ENCODE results near the gene LRRK1.

The LRRK1 gene

GRCh38 chr15:100918690-100919480, at the start of gene LRRK1:
LRRK1 (plus strand) TSS chr15:100919357; CDS start chr15:100924633, 5,276 bp downstream.
- DNase-seq (ENCODE audit: low spot score): no peak

DNA sequence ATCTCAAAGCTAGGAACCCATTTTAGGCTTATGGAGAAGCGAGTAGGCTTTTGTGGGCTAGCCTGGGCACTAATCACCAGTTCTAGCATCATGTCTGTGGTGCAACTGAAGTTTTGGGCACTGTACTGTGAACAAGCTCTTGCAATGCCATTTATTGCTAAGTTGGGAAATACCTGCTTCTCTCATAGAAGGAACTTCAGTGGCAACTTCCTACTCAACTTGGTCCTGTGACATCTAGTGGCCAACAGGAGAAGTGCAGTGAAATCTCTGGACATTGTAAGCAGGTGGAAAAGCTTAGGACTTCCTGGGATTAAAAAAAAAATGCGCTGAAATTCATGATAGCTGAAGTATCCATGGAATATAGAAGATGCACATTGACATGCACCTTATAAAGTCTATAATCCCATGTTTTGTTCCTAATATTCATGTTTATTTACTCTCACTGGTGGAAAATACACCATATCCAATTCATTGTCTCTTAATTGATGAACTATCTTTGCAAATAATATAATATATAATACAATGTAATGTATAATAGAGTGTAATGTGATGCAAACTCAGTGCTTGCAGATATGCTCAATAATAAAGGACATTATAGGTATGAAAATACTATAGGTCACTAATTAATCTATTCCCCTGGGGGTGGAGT, 46.0 kb upstream of the LRRK1 start:
- peak; percentile 84 for DNase-seq (ENCODE audit: low spot score)

GRCh38 chr15:100875495-100875894, 43.7 kb upstream of the LRRK1 start:
- DNase-seq (ENCODE audit: low spot score): no peak

DNA sequence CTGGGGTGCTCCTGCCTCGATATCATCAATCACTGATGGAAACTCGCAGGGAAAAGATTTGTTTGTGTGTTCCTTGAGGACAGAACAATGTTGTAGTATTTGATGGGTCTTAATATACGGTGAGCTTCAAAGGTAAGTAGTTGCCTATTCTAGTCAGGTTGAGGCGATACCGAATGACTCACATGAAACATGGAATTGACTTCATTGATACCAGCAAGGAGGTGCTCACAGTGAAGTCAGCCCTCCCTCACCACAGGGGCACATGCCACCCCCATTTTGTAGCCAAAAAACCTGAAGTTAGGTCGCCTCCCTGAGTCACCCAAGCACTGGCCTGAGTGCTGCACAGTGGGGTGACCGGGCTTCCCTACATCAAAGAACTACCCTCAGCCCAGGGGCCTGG, 43.2 kb upstream of the LRRK1 start:
- no peak for DNase-seq (ENCODE audit: low spot score)

DNA sequence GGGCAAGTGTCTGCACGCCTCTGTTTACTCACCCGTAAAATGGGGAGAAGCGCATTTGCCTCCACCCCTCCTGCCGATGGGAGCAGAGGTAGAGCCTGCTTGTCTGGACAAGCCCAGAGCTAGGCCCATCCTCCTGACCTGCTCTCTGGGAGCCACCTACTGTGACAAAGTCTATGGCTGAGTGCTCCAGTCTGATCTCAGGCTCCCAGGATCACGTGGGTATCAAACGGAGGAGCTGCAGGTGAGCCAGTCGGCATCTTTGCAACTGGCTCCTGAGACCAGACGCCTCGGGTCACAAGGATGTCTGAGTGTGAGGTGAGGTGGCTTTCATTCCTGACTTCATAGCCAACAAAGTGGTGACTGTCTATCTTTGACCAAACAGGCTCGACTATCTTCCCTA, 41.6 kb upstream of the LRRK1 start:
- no peak for DNase-seq (ENCODE audit: low spot score)

DNA sequence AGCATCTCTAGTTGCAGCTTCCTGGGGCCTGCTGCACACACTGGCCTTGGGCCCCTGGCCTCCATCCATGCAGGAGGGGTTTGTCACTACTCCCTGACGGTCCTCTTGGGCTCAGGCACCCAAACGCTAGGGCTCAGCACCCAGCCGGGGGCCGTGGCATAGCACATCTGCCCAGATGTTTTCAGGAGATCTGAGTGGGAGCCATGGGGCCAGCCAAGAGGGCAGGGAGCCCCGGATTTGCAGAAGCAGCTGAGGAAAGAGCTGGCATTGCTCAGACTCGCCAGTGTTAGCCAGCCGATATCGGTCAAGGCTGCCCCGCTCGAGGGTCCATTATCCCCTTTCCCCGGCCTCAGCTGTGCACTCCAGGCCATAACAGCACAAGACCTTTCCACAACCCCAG, 41.0 kb upstream of the LRRK1 start:
- DNase-seq (ENCODE audit: low spot score): no peak

GRCh38 chr15:100878648-100879047, 40.5 kb upstream of the LRRK1 start:
- DNase-seq (ENCODE audit: low spot score): no peak

DNA sequence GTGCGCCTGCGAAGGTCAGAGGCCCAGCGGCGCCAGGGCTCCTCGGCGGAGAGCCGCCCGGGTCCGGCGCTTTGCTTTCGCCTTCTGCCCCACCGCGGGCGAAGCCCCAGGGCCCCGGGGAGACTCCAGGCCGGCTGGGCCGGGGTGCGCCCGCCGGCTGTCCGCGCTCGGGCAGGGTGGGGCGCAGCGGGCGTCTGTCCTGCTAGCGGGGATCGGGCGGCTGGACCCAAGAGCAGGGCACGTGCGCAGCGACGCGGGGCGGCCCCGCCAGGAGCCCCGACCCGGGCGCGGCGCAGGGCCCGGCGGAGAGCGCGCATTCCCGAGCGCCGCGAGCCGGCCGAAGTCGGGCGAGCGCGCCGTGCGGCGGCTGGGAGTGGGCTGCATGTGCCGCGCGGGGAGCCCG, 40.1 kb upstream of the LRRK1 start:
- no peak for DNase-seq (ENCODE audit: low spot score)

DNA sequence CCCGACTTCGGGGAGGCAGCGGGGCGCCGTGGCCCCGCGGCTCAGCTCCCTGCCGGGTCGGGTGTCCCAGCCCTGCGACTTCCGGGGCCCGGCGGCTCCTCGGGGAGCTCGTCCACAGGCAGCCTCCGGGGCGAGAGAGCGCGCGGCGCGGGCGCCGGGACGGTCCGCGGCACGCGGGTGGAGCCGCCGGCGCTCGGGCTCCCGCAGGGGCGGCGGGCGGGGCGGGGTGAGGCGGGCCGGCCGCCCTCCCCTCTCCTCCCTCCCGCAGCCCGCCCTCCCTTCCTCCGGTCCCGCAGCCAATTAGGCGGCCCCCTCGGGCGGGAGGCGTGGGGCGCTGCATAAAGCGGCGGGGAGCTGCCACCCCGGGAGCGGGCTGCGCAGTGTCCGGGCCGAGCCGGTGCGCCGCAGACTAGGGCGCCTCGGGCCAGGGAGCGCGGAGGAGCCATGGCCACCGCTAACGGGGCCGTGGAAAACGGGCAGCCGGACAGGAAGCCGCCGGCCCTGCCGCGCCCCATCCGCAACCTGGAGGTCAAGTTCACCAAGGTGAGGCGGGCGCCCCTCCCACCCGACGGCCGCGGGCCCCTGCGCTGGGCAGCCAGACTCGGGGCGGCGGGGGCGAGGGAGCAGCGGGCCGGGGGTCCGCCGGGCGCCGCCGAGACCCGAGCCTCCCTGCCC, 39.6 kb upstream of the LRRK1 start, which contains the start of gene ALDH1A3:
ALDH1A3 (plus strand) TSS at position 368 of the 675 bp plus-strand sequence; CDS start at position 445, 77 bp downstream.
- no peak for DNase-seq (ENCODE audit: low spot score)

- DNase-seq (ENCODE audit: low spot score): no peak
Observed at GRCh38 chr15:100880139-100880896, 38.8 kb upstream of the LRRK1 start.

DNA sequence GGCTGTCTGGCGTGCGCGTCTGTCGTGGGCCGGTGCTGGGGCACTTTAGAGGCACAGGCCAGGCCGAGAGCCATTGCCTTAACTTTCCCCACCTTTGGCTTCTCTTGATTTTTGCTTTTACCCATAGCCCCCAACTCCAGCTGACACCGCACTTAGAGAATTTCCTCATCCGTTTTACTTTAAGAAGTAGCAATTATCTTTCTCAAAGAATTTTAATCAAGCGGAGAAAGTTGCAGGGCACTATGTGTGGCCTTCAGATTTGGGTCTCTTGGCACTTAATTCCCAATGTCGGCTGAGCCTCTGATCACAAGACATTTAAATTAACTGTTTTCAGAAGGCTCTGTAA, 38.3 kb upstream of the LRRK1 start:
- no peak for DNase-seq (ENCODE audit: low spot score)

DNA sequence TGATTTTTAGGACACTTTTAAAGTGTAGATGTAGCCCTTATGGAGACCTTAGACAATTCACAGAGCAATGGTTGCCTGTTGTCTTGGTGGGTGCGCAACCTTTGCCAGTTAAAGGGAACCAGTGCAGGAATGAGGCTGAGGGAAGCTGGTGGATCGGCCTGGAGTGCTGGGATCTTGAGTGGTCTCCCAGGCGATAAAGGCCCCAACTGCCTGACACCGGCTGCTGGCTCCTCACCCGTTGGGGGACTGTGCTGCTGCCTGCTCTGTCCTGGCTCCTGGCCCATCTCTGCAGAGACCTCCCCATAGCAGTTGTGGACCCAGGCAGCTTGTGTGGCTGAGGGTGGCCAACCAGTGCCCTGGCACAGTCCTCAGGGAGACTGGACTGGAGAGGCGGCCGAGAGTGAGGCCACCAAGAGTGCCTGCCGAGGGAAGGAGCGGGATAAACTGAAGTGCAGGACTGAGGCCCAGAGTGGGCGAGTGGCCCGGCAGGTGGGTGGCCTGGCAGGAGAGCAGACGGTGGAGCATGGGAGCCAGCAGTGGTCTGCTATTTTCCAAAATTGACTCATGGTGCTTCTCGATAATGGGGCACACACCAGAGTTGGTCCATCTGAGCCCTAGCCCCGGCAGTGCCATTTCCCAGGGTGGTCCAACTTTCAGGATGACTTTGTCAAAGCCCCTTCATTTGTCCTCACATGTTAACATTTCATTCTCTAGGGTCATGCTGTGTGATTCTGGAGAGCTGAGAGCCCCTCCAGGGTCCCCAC, 37.4 kb upstream of the LRRK1 start:
- no peak for DNase-seq (ENCODE audit: low spot score)

GRCh38 chr15:100885116-100885515, 34.0 kb upstream of the LRRK1 start:
- no peak for DNase-seq (ENCODE audit: low spot score)

DNA sequence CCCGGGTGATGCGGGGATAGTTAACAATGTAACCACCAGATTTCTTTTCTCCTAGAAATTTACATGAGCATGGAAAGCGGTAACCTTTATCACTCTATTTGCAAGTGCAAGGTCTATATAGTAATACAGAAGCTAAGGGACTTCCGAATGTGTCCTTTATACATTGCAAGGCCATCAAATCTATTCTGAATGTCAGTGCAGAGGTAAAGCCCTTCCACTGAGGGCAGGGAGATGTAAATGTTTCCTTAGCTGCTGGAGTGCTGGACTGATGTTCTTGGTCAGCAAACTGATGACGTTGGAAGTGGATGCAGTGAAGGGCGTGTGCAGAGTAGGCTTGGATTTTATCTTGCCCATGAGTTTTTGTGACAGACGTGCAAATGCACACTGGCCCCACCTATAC, 33.3 kb upstream of the LRRK1 start:
- no peak for DNase-seq (ENCODE audit: low spot score)

DNA sequence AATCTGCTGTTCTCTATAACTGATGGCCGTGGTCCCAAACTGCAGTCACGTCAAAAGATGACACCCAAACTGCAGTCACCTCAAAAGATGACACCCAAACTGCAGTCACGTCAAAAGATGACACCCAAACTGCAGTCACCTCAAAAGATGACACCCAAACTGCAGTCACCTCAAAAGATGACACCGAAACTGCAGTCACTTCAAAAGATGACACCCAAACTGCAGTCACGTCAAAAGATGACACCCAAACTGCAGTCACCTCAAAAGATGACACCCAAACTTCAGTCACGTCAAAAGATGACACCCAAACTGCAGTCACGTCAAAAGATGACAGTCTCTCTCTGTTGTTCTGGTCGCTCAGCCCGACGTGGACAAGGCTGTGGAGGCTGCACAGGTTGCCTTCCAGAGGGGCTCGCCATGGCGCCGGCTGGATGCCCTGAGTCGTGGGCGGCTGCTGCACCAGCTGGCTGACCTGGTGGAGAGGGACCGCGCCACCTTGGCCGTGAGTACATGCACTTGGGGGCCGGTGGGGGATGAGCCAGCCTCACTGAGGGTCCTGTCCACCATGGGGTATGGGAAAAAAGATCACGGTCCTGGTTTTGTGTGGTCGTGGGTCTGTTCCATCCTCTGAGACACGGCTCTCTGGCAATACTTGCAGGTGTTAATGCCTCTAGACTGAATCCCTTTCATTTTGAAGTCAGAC, 31.8 kb upstream of the LRRK1 start:
- no peak for DNase-seq (ENCODE audit: low spot score)

DNA sequence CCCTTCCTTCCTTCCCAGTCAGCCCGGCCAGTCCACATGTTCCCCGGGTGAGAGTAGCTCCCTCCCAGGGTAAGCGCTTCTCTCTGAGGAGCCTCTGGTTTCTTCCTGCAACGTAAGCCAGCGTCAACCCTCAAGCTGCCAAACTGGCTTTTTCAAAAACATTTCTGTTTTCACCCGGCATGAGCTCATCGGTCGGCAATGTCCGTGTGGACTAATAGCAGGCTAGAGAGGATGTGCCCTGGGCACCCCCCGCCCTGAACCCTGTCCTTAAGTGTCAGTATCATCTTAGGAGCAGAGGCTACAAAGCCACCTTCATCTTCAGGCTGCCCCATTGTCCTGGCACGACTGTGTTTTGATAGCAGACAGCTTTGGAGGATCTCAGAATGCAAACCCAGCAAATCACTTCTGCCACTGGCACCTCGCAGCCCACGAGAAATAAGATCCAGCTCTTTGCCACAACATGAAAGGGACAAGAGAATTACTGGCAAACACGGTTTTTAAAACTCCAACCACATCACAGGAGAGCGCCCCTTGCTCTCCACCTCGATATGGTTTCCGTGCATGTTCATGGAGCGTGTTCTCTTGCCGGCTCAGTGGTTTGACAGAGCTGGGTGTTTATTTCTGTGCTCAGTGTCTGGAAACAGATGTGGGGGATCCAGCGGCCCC, 29.6 kb upstream of the LRRK1 start:
- DNase-seq (ENCODE audit: low spot score): no peak

DNA sequence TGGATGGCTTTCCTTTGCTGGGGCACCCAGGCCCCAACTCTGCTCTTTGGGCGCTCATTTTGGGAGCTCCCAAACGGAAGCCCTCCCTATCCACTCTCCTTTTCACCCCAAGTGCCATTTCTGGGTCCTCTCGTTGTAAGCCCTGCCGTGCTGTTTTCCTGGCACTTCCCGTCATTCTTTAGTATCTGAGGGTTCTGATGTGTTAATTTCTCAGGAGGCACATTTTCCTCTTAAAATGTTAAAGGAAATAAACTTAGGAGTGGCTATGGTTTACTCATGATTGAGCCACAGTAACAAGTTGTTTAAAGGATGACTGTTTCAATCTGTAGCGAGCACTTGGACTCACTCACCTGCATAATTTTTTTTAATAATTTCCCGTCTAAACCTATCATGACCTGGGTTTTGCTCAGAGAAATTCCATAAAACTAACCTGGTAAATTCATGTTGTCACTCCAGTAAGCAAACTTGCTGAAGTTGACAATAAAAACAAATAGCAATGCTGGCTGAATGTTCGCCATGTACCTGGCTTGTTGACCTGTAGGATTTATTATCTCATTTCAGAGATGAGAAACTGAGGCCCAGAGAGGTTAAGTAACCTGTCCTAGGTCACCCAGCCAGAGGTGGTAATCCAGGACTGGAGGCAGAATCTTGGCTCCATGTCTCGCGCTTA, 29.0 kb upstream of the LRRK1 start:
- no peak for DNase-seq (ENCODE audit: low spot score)

DNA sequence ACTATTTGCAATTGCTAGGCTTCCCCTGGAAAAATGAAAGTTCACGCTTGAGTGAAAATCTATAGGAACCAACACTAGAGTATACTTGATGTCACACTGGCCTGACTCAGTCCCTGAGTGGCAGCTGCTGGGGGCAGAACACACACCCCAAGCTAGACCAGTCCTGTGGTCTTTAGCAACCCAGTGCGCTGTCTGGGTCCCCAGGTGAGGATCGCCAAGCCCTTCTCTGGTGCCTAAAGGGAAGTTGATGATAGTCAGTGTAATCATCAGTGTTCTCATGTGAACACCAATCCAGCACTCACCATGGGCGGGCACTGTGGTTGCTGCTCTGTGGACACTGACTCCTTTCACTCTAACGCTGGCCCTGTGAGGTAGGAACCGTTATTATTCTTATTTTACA, 28.3 kb upstream of the LRRK1 start:
- DNase-seq (ENCODE audit: low spot score): no peak

DNA sequence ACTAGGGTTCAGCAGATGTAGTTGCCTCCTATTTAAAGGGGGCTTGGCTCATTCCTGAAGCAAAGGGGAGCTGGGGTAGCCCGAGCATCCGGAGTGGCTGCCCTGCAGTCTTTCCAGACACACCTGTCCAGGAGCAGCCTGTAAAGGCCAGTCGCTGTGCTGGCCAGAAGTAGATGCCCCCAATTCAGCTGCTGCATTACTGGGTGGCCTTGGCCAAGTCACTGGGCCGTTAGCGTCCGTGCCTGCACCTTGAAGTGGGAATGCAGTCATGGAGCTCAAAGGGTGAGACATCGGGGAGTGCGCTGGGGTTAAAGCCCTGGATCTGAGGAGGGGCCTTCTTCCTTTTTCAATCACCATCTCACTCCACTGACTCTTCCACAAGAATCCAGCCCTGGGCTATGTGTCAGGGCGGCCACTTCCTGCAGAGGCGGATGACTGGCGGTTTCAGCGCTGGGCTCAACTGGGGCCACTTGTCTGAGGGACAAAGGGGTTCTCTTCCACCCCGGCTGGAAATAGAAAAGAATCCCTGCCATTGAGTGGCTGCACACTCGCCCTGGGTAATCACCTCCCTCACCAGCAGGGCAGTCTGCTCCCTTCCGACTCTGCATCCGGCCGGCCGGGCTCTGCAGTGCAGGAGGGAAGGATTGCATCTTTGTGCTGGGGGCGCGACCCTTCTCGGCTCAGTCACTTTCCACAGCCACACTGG, 27.7 kb upstream of the LRRK1 start:
- DNase-seq (ENCODE audit: low spot score): no peak

Data from HuH-7 (cell line).